ENCODE measurements around the gene NAALADL2. TPM values are rescaled to one million over a fixed set of nuclear protein-coding genes. Genes with fewer than 3 reads are reported as not detected.

The NAALADL2 gene
- total RNA-seq, 1 donor from 2014 or later: not detected

DNA sequence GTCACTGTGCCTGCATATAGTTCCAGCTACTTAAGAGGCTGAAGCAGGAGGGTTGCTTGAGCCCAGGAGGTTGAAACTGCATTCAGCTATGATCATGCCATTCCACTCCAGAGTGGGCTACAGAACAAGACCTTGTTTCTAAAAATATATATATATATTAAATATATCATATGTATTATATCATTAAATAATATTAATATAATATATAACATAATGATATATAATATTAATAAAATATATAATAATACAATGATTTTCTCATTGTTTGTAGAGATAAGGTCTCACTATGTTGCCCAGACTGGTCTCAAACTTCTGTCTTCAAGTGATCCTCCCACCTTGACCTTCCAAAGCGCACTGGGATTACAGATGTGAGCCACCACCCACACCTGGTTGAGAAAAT, 101.8 kb downstream of the NAALADL2 start:
- intact Hi-C loops (cut with micrococcal nuclease): no loop called here

DNA sequence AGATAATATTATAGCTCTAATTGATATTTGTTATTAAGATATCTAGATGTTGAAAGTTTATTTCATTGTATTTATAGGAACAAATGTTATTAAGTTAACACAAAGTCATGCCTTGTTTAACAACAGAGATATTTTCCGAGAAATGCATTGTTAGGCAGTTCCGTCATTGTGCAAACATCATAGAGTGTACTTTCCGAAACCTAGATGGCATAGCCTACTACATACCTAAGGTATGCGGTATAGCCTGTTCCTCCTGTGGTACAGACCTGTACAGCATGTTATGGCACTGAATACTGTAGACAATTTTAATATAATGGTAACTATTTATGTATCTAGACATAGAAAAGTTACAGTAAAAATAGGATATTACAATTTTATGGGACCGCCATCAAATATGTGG, 114.3 kb downstream of the NAALADL2 start:
- intact Hi-C loops (cut with micrococcal nuclease): no loop called here

DNA sequence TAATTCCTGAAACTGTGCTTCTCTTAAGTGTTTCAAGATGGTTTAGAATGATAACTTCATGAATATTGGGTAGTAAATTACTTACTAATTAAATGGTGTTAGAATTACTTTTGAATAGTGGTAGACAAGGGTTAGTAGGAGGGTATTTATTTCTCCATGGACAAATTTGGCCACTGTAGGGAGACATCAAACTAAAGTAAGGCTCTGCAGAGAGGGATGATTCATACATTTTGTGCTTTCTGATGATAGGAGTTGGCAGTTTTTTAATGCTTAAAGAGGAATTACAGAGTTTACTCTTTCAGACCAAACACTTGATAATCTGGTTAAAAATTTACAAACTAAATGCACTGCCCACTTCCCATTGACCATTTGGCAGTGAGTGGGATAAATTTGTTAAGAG, 127.6 kb downstream of the NAALADL2 start:
- intact Hi-C loops (cut with micrococcal nuclease): no loop called here

DNA sequence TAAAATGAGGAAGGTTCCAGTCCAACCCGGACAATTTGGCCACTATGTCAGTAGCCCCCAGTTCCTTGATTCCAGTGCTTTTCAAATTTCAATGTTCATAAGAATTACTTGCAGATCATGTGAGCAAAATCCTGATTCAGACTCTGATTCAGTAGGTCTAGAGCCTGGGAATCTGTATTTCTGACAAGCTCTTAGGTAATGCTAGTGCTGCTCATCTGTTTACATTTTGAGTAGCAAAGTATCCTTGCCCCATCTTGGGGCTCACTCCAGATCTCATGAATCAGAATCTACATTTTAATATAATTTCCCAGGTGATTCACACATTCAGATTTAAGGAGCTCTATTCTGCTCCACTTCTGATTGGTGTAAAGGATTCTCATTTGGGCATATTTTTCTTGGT, 142.0 kb downstream of the NAALADL2 start:
- intact Hi-C loops (cut with micrococcal nuclease): no loop called here

DNA sequence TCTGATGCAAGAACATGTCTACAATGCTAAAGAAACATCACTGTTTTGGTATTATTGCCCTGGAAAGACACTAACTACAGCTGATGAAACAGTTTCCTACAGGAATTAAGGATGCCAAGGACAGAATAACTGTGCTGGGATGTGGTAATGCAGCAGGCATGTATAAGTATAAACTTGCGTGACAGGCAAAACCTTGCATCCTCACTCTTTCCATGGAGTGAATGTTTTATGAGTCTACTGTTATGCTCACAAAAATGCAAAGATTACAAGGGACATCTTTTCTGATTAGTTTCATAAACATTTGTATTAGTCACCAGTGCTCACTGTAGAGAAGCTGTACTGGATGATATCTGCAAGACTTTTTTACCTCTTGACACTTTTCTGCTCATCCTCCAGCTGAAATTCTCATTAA, 143.6 kb downstream of the NAALADL2 start:
- intact Hi-C loops (cut with micrococcal nuclease): no loop called here

DNA sequence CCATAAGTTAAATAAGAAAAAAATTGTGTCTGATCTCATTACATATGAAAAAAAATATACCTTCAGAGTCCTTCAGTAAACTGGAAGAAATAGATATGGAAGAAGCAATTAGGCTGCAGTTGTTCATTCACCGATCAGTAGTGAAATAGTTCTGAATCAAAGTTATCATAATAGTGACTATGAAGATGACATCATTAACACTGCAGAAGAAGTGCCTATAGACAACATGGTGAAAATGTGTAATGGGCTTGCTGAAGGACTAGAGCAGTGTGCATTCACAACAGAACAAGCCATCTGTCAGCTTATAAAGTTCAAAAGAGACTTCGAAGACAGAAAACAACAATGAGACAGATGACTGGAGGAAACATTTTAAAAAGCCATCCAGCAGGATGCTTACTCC, 144.5 kb downstream of the NAALADL2 start:
- intact Hi-C loops (cut with micrococcal nuclease): no loop called here

DNA sequence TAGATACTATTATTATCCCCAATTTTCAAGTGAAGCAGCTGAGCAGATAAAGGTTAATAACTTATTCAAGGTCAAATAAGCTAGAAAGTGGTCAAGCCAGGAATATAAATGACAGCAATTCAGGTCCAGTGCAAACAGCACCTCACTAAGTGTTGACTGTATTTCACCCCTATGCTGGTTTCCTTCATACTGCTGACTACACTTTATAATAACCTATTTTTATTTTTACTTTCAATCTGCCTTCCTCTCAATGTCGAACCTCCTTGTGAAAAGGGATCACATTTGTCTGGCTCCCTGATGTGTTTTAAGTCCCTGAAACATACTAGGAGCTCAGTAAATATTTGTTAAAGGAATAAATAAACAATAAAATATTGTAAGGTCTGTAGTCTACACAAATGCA, 146.1 kb downstream of the NAALADL2 start:
- intact Hi-C loops (cut with micrococcal nuclease): no loop called here

DNA sequence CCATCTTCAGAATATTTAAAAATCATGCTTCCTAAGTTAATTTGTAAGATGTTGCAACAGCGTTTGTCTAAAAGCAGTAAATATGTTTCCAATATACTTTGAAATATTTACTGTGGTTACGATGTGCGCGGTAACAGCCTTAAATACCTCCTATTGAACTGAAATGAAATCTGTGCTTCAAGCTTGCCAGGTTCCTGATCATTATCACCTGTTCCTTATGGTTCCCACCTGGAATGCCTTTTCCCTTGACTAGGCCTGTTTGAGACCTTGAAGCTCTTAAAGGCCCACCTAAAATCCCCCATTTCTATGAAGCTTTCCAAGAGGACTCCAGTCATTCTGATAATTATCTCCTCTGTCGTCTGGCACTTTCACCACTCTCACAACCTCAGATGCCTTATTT, 146.7 kb downstream of the NAALADL2 start:
- intact Hi-C loops (cut with micrococcal nuclease): no loop called here

DNA sequence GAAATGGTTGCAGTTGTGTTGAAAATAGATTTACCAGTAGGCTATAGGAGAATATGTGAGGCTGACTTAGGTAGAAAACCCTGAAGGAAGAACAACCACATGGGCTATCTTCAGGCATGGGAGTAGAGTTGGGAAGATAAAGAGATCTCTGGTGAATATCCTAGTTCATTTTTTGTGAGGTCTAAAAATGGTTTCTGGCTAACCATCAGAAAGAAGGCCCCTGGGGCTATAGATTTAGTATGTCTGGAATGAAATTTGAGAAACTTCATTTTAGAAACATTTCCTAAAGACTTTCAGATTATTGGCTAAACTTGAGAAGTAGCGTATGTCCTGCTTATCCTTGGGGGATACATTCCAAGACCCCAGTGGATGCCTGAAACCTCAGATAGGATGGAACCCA, 148.2 kb downstream of the NAALADL2 start:
- intact Hi-C loops (cut with micrococcal nuclease): no loop called here

DNA sequence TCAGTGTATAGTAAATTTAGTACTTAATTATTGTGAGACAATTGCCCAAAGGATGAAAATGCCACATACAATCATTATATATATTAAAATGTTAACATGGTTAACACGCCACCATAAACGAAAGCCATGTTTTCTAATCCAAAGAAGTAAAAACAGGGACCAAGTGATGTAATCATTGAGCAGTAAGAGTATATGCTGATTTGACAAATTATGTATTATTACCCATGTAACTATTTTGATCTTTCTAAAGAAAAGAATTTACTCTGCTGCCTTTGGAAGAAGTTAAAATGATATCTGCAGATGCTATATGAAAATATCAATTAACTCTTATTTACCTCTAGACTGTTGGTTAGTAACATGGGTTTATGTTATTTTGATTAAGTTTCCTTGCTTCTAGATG, 150.2 kb downstream of the NAALADL2 start:
- intact Hi-C loops (cut with micrococcal nuclease): no loop called here

DNA sequence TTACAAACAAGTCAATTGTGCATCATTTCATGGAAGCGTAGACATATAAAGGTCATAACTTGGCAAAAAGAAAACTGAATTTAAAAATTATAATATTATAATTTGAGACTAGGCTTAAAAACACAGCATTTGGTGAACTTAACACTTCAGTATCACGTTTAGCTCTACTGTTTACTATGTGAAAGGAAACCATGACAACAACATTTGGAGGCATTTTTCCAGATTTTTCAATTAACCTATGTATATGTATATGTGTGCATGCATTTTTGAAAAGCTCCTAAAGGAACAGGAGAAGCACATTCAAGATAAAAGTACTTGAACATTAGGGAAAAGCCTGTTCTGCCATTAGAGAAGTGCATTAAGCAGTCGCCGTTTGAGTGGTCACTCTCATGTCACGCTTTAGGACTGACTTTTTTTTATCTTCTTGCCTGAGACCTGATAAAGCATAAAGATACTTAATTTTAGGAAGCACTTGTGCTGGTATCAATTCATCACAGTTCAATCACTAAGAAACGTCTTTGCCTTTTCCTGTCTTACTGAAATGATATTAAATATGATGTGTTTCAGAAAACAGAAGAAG, 156.0 kb downstream of the NAALADL2 start:
- intact Hi-C loops (cut with micrococcal nuclease): no loop called here

DNA sequence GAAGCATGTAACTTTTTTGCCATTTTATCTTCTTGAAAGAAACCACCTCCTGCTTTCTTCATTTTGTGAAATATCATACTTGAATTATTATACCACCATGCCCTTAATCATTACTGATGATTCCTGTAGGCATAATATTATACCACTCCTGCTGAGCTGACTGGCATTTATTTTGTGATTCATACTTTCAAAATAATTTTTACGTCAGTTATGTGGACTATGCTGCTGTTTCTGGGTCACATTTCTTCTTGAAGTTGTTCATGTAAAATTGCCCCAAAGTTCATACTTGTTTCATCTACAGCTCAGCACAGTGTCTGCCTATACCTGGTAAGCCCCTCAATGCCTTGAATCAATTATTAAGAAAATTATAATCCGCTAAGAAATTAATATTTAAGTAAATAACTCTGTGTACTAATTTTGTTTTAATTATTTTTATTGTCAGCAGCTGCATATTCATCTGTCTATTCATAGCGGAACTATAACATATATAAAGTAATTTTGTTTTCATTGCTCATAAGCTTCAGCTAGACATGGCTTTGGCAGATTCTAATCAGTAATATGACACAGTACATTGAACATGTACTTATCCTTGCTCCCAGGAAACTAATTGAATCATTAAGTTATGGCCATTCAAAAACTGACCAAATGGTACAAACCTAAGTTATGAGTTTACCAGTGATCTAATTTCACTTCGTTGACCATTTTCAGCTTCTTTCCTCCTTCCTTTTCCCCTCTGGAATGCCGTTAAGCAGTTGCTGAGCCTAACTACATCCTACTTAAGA, 160.0 kb downstream of the NAALADL2 start:
- intact Hi-C loops (cut with micrococcal nuclease): no loop called here

DNA sequence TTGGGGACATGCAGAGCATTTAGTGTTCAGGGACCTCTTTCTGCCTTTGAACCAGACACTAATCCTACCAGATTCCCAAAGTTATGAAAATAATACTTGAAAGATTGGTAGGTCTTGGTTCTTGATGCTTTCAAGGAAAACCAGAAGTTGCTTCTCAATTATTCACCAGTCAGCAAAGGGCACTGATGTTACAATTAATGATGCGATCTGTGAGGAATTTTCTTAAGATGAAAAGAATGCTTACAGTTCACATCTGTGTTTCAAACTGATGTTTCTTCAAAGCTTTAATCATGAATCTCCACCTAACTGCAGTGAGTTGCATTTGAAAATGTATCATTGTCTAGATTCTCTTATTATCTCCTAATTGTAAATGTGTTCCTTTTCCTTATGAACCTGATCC, 161.0 kb downstream of the NAALADL2 start:
- intact Hi-C loops (cut with micrococcal nuclease): no loop called here

DNA sequence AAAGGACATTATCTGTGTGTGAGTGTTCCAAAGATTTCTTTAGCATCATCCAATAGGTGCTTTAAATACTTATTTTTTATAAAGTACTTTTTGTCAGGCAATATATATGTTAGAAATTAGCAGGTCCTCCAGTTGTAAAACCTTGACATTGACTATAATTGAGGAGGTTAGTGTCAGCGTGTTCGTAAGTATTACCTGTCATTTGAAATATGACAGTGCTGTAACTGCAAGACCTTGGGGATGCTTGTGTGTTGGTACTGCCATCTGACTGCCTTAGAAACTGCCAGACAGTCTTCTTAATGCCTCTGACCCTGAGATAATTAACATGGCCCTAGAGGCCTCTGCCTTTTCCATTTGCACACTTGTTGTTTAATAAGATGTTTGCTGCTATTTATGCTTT, 170.7 kb downstream of the NAALADL2 start:
- intact Hi-C loops (cut with micrococcal nuclease): no loop called here

DNA sequence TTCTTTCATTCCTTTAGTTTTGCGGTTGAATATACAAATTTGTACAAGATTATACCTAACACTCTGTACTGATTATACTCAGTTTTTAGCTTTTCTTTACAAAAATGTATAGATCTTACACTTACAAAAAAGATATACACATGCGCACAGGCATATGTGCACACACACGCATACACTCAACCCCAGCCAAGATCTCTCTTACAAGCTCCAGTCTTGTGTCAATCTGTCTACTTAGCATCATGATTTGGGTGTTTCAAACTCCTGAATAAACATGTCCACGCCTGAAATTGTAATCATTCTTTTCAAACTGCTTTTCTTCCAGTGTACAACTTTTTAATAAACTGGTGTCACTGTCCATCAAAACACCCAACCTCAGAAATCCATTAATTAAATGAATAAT, 180.7 kb downstream of the NAALADL2 start:
- intact Hi-C loops (cut with micrococcal nuclease): no loop called here

DNA sequence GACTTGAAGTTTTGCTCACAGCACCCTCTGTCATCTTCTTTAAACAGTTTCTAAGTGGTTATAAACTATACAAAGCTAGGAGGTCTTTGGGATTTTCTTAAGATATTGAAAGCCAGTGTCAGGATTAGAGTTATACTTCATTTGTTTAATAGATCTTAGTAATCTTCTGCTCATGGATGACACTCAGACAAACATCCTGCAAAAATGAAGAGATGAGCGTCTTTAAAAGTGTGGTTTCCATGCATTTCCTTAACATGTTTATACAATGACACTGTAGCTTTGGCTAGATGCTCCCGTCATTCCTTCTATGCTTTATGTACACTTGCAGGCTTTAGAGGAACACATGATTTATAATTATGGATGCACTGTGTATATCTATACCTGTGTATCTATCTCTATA, 182.2 kb downstream of the NAALADL2 start:
- intact Hi-C loops (cut with micrococcal nuclease): no loop called here

DNA sequence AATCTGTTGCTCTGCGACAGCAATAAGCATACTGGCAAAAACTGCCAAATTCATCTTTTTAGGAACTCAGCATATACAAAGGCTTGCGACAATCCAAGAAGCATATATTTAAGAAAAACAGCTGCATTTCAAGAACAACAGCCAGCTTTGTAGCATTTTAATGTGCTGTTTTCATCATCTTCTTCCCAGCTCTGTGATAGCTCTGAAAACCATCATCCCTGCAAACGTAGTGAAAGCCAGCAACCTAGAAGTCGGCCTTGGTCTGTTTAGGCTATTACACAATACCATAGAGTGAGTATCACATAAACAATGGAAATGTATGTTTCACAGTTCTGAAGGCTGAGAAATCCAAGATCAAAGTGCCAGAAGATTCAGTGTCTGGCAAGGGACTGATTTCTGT, 187.5 kb downstream of the NAALADL2 start:
- intact Hi-C loops (cut with micrococcal nuclease): no loop called here

DNA sequence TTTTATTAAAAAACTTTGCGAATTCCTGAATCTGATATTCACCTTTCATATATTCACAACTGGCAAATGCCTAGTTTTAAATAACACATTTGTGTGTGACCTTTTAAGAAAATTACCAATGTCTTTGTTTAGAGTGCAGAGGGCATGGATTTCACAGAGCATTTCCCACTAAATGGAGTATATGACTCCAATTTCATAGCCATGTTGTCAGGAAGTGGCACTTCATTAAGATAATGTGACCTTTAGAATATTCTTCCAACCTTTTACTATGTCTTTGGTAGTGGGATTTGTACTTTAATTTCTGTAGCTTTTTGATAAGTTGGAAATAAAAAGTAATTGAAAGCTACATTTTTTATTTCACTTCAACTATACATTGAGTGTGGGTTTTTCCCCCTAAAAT, 188.7 kb downstream of the NAALADL2 start:
- intact Hi-C loops (cut with micrococcal nuclease): no loop called here

DNA sequence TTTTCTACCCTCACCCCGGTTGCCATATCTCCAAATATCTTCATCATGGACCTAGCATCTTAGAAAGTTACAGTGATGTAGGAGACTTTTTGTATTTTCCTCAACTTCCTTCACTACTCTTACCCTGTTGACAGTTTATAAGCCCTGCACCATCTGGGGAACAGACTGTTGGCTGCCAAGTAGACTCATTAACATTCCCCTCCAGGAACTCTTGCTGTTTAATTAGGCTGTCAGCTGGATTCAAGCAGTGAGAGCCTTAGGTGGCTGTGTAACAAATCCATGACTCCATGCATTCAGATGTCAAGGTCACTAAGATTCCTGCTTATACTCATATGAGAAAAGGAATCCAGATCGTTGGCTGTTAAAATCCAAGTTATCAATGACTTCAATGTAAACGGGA, 198.3 kb downstream of the NAALADL2 start:
- intact Hi-C loops (cut with micrococcal nuclease): no loop called here

DNA sequence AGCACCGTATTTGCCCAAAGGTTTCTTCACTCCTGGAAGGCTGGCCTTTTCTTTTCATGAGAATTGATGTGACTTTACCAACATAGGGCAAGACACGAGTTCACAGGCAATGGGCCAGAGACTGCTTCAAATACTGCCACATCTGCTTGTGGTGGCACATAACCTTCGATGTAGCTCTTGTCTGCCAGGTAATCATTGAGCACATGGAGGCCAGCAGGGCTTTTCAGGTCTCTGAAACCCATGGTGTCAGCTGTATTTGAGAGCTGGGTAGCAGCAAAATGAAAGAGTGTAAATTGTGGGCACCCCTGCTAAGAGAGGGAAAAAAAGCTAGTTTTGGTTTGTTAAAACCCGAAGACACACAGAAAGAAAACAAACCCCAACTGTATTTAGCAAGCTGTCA, 200.7 kb downstream of the NAALADL2 start:
- intact Hi-C loops (cut with micrococcal nuclease): no loop called here

DNA sequence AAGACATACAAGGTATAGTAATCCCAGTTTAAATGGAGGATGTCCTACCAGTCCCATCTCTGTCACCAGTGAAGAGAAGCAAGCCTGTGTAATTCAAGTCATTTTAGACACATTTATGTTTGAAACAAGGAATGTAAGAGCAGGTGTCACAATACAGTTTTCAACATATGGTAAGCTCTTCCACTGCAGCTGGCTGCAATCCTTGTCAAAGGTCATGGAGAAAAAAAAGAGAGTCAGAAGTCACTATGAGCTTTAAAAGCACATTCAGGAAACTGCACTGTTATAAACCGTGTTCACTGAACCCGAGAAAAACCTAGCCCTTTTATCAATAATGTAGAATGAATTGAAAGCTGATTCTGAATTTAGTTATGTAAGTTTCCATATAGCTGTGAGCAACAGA, 206.4 kb downstream of the NAALADL2 start:
- intact Hi-C loops (cut with micrococcal nuclease): no loop called here

DNA sequence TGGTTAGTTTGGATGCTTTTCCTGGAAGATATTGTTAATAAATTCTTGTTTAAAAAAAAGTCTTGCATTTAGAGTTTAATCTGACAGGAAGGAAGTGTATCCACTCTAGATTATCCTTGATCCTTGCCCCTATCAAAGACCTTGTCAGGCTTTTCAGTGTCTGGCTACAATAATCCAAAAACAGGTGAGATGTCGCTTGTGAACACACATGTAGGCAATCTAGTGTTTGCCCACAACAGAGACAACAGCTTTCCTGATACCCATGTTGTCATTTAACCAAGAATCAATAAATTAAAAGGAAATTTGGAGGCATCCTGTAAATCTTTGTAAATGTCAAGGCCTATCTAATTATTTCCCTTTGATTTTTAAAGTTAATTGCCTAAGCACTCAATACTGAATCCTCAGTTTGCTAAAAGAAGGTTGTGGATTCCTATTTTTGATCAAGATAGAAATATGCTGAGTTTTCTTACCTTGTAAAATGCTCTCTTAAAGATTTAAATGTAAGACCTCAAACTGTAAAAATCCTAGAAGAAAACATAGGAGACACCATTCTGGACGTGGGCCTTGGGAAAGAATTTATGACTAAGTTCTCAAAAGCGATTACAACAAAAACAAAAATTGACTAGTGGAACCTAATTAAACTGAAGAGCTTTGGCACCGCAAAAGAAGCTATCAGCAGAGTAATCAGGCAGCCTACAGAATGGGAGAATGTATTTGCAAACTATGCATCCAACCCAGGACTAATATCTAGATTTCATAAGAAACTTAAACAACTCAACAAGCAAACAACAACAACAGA, 207.7 kb downstream of the NAALADL2 start:
- intact Hi-C loops (cut with micrococcal nuclease): no loop called here

DNA sequence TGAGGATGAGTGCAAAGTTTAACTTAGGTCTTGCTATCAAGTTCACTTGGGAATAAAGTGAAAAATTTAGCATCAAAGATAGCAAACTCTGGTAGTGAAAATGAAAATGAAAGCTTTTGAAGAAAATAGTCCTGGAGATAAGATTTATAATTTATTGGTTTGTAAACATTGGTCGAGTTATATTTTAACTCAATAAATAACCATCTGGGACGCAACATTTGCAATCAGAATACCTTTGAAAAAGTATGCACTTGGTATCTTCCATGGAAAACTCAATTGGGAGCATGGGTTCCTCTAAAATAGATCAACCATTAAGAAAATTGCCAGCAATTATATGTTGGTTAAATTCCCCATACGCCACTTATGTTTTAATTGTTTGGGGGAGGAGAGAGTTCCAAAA, 209.5 kb downstream of the NAALADL2 start:
- intact Hi-C loops (cut with micrococcal nuclease): no loop called here

Measured in T-helper 2 cell treated with Interferon-gamma antibody and Interleukin-4, amounts not matched to agents 100 ng/mL and 5 ng/mL, for 36 hours (primary cell).